Measurements from ENCODE around the gene AKAIN1.

DNA sequence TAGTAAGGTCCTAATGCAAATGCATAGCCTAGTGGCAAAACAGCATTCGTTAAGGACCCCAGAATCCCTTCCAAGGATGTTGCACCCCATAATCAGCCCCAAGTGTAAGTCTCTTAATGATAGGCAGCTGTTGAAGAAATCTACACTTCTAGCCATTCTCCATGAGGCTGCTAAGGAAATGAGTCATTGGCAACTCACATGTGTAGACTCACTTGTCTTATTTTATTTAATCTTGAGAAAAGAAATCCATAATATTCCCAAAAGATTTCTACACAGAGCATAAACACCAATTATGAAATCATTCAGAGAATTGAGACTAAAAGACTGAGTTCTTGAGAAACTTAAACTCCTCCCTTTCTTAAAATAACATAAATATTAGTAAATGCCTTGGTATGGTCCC is 52.4 kb downstream of the AKAIN1 start:
- TF ChIP-seq CTCF (IDR thresholded peaks at IDR 0.05) (no peak), POLR2A (IDR thresholded peaks at IDR 0.05) (no peak)
